ENCODE results near the gene FGA.

GRCh38 chr4:154565704-154566103 is 24.8 kb downstream of the FGA start:
- no peak for TF ChIP-seq LEF1 (IDR thresholded peaks at IDR 0.05; ENCODE audit: borderline replicate concordance)
- no peak for TF ChIP-seq SUZ12 (IDR thresholded peaks at IDR 0.05)
- TF ChIP-seq BHLHE40 (IDR thresholded peaks at IDR 0.05; ENCODE audit: borderline replicate concordance), result no peak
- TF ChIP-seq TARDBP (IDR thresholded peaks at IDR 0.05), result no peak
- TF ChIP-seq SP1 (IDR thresholded peaks at IDR 0.05), result no peak

Data from HEK293T (cell line).